HG03354 (cell line): Measurements from ENCODE around the gene DCANP1.

Experiments used
- ATAC-seq: cut with Tn5 transposase; IDR thresholded peaks from one replicate; pipeline ENCODE4 v1.9.1; 2021; ENCODE audit warnings: mild to moderate bottlenecking; ENCODE audit not compliant: unreplicated experiment, poor library complexity, severe bottlenecking

DCANP1 gene

GRCh38 chr5:135445306-135445985 is 1.7 kb downstream of the DCANP1 start:
- no peak for ATAC-seq

GRCh38 chr5:135444881-135445280 is 2.3 kb downstream of the DCANP1 start:
- no peak for ATAC-seq

GRCh38 chr5:135444360-135444759 is 2.8 kb downstream of the DCANP1 start:
- ATAC-seq = no peak

GRCh38 chr5:135443161-135443960 is 3.8 kb downstream of the DCANP1 start:
- ATAC-seq = no peak

GRCh38 chr5:135442431-135443160 is 4.6 kb downstream of the DCANP1 start:
- ATAC-seq = no peak

- no peak for ATAC-seq
These were observed 5.2 kb downstream of the DCANP1 start for GRCh38 chr5:135441919-135442318.

- no peak for ATAC-seq
These were observed 5.8 kb downstream of the DCANP1 start for GRCh38 chr5:135441350-135441831.

- no peak for ATAC-seq
These were observed 6.2 kb downstream of the DCANP1 start for GRCh38 chr5:135440916-135441315.

GRCh38 chr5:135439231-135440205 is 7.6 kb downstream of the DCANP1 start:
- ATAC-seq = no peak

GRCh38 chr5:135438636-135439221 is 8.4 kb downstream of the DCANP1 start:
- no peak for ATAC-seq

GRCh38 chr5:135437796-135438560 is 9.2 kb downstream of the DCANP1 start:
- no peak for ATAC-seq

GRCh38 chr5:135437422-135437795 is 9.7 kb downstream of the DCANP1 start:
- ATAC-seq = no peak

- ATAC-seq = no peak
These were observed 10.2 kb downstream of the DCANP1 start for GRCh38 chr5:135436951-135437418.

GRCh38 chr5:135435467-135436330 is 11.4 kb downstream of the DCANP1 start:
- no peak for ATAC-seq

GRCh38 chr5:135434591-135435466 is 12.3 kb downstream of the DCANP1 start:
- ATAC-seq = no peak

GRCh38 chr5:135433681-135434426 is 13.3 kb downstream of the DCANP1 start:
- no peak for ATAC-seq
